NCI-H2107 (cell line): ENCODE results near the gene MYL11.

Source experiments
- DNase-seq: peaks from one replicate; lab custom pipeline; 2025; lab: John Stamatoyannopoulos, UW

MYL11 gene

GRCh38 chr16:30354423-30355143 lies 20.0 kb upstream of the MYL11 start:
- DNase-seq = no peak

DNA sequence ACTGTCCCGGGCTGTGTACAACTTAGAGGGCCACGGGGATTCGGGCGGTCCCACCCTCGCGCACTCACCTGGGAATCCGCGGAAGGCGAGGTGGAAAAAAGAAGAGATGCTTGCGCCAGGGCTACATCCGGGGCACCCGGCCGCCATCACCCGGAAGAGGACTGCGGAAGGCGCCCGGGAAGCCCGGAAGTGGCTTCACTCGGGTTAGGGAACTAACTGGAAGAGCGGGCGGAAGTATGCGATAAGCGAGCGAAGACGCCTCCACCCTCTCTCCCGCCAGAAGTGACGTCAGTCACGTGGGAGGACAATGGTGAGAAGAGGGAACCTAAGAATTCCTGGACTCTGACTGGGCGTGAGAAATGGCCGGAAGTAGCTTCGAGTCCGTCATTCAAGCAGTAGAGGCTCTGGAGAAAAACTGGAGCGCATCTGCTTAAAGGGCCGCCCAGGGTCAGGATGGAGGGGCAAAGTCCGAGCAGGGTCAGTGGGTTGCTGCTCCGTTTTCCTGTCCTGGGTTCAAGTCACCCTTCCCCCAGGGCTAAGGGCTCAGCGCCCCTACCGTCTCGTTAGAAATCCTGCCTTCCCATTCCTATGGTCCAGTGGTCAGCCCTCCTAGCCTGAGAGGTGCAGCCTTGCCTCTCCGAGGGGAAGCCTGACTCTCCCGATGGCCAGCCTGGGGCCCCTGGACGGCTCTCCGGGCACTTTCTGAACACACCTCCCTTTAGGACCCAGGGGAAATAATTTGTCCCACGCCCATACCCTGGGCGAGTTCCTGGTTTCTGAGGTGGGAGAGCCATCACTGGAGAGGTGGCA lies 19.3 kb upstream of the MYL11 start, which contains the start of gene CD2BP2:
TSS of gene CD2BP2 (minus strand) at position 165 of the 810 bp plus-strand sequence. CDS start 627 bp downstream, outside the sequence.
- peak; percentile 83 for DNase-seq

DNA sequence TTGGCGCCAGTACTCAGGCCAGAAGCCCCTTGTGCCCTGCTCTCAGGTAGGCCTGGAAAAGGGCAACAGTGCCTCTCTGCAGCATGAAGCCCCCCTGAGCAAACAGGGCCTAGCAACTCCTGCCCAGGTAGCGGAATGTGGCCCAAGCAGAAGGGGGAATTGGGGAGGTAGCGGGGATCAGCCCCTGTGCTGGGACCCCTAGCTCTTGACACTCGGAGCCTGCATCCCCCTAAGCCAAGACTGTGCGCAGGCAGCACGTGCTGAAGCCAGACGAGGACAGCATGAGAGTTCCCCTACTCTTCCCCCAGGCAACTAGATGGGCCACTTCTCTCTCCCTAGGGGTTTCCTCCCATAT lies 18.7 kb upstream of the MYL11 start:
- DNase-seq = no peak

DNA sequence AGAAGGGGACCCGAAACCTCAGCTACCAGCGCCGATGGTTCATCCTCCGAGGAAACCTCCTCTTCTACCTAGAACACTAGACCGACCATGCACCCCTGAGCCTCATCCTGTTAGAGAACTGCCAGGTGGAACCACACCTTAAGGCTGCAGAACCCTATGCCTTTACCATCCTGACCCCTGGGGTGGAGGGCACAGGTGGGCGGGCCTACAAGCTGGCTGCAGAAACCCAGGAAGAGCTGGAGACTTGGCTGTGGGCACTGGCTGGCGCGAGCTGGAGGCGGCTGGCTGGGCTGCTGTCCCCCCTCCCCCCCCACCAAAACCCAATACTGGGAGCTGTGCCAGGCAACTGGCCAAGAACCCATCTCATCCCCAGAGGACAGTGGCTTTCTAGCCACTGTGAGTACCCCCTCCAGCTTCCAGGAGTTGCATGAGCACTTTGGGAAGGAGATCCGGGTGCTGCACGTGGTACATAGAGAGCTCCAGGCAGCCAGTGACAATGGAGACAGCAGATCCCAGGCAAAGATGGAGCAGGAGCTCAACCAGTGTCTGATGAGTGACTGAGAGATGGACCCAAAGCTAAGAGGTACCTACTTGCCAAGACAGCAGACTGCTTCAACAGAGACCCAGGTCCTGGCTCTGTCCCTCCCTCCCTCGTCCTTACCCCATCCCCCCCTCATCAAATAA lies 18.1 kb upstream of the MYL11 start:
- DNase-seq = peak; percentile 21

DNA sequence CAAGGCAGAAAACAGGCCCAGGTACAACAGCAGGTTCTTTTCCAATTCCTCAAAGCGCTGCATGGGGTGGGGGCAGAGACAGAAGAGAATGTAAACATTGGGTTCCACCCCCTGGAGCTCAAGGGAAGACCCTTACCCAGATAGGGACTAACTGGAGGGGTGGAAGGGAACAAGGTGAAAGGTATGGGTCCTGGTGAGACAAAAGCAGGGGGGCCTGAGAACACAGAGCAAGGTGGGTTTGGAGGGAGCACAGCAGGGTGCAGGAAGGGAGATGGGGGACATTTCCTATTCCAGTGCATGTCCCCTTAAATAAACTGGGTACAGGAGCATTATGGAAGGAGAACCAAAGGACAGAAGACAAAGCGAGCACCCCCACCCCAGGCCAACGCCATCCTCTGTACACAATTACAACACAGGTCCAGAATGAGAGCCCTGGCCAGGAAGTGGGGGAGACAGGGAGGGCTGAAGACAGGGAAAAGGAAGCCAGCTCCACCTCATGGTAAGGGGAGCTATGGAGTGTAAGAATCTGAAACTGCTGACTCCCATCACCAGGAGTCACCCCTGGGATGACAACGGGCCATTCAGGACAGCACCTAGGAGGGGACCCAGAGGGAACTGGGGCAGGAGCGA lies 17.4 kb upstream of the MYL11 start:
- DNase-seq = no peak

GRCh38 chr16:30357715-30358576 lies 16.7 kb upstream of the MYL11 start:
- DNase-seq = no peak

- DNase-seq = no peak
Observed at GRCh38 chr16:30358577-30358936, 16.0 kb upstream of the MYL11 start.

DNA sequence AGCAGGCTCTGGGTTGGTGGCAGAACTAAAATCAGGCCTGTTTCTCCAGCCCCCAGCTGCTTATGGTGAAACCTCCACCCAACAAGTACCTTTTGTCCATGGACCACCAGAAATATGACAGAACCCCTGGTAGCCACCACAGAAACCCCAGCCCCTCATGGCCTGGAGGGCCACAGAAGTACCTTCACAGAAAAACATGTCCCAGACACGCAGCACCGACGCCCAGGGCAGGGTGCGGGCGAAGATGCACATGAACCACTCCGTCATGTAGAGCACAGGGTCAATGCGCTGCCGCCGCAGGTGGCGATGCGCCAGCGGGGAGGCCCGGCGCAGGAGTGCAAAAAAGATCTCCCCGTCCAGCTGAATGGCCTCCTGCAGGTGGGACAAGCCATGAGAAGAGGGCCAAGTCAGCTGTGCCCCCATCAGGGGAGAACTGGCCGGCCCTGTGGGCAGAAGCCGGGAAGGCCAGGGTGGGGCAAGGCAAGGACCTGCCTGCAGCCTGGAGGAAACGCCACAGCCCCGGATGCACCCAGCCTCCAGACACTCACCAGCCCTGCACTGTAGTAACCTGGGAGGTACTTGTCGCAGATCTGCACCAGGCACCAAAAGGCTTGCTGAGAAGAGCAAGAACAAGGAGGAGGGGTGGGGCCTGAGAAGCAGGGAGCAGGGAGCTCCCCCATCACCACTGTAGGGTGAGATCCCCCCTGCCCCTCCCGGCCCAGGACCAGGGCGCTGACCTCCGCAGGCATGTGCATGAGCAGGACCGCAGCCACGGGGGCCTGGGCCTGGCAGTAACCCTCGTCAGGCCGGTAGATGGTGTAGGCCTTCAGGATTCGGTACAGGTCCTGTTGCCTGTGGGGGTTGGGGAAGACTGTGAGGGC lies 15.4 kb upstream of the MYL11 start:
- DNase-seq = no peak

- DNase-seq = no peak
Observed at GRCh38 chr16:30359871-30360170, 14.8 kb upstream of the MYL11 start.

DNA sequence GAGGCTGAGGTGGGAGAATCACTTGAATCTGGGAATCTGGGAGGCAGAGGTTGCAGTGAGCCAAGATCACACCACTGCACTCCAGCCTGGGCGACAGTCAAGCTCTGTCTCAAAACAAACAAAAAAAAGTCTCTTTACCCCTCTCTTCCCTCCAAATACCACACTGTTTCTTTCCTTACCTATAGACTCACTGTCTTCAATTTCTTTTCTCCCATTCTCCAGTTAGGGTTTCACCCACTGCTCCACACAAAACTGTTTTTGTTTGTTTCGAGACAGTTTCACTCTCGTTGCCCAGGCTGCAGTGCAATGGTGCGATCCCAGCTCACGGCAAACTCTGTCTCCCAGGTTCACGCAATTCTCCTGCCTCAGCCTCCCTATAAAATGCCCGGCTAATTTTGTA lies 13.4 kb upstream of the MYL11 start:
- DNase-seq = no peak

- no peak for DNase-seq
Observed at GRCh38 chr16:30365200-30365599, 9.4 kb upstream of the MYL11 start.

DNA sequence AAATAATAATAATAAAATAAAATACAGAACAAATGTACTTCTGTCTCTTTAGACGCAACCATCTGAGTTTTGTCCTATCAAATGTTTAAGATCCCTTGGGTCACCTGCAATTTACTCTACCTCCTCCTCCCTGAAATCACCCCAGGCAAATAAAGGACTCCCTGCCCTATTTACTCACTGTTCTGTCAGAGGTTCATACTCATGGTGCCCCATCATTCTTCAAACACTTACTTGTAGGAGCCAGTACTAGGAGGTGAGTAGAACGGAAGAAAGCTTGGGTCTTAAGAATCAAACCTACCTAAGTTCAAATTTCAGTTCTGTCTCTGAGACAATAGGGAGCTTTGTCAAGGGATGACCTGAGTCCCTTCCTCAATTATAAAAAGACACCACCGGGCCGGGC lies 8.1 kb upstream of the MYL11 start:
- DNase-seq = no peak

GRCh38 chr16:30367349-30368009 lies 7.1 kb upstream of the MYL11 start:
- DNase-seq = no peak

- DNase-seq = no peak
Observed at GRCh38 chr16:30368122-30368791, 6.3 kb upstream of the MYL11 start.

DNA sequence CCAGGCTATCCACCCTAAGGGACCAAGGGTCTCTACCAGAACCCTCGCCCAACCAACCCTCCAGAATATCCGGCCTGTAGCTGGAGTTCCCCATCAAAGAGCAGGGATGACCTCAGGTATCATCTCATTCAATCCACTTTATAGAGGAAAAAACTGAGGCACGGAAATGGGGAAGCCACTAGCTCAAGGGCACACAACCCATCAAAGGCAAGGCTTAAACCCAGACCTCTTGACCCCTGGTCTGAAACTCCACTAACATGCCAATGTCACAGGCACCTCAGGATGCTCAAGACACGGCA lies 5.9 kb upstream of the MYL11 start:
- DNase-seq = no peak

GRCh38 chr16:30369091-30369937 lies 5.3 kb upstream of the MYL11 start:
- DNase-seq = no peak

- no peak for DNase-seq
Observed at GRCh38 chr16:30369938-30370455, 4.6 kb upstream of the MYL11 start.

- DNase-seq = peak; percentile 99
Observed at GRCh38 chr16:30370456-30371247, 4.0 kb upstream of the MYL11 start, which contains the start of gene TBC1D10B. TBC1D10B (minus strand) TSS chr16:30370494; CDS start chr16:30370183, 311 bp downstream.
